ENCODE data around the gene FAM81A.
A peak's percentile ranks its signal among the peaks of the same experiment; 100 is the strongest.

FAM81A gene

DNA sequence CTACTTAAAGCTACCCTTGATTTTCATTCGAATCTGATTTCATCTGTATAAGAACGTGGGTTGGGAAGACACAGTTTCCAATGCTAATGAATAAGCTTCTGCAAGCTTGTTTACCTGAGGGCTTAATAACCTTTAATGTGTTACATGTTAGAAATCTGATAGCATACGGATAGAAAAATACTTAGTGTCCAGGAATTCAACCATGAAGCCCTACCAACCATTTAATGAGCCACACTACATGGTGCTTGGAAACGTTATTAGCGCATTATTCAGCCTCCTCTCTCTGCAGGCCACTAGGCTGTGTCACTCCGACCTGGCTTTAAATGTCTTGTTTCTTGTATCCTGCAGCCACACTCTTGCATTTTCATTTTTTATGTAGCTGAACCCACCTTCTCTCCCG lies 1.6 kb downstream of the FAM81A start:
- no peak overlapping the region for H3K27ac ChIP-seq (ENCODE audit: insufficient read depth in 1 of 2, low read depth in 1 of 2, low read length in 2 of 2, poor library complexity in 1 of 2, severe bottlenecking in 2 of 2)
- H3K4me1 ChIP-seq (ENCODE audit: control extremely low read depth in 1 of 4, control insufficient read depth in 4 of 4, insufficient read depth in 4 of 4, low read length in 3 of 4), result peaks cover 0 to 17% (median 14%) of the 10 kb centered on the region in 4 experiments
- CTCF ChIA-PET, result no interaction called here
- WGBS (ENCODE audit: insufficient coverage), result 97% methylated on average over 6 of the region's 7 CpGs
- H3K27me3 ChIP-seq (replicated peaks in 2 of 5; ENCODE audit: control insufficient read depth in 4 of 5, insufficient read depth in 5 of 5, low read length in 4 of 5), result peaks cover 7 to 53% (median 16%) of the 10 kb centered on the region in 5 experiments
- no peak for DNase-seq
- no peaks in the 10 kb centered on the region for H3K9me3 ChIP-seq (ENCODE audit: control extremely low read depth in 1 of 5, control insufficient read depth in 4 of 5, insufficient read depth in 2 of 5, low read depth in 1 of 5, low read length in 4 of 5)
- POLR2A ChIA-PET, result no interaction called here
- no peaks in the 10 kb centered on the region for H3K36me3 ChIP-seq (ENCODE audit: control insufficient read depth in 4 of 4, insufficient read depth in 4 of 4, low read length in 3 of 4)
- no peak overlapping the region for H3K4me3 ChIP-seq (ENCODE audit: control insufficient read depth in 1 of 7, extremely low read depth in 1 of 7, insufficient read depth in 4 of 7, low read depth in 2 of 7, low read length in 6 of 7)

DNA sequence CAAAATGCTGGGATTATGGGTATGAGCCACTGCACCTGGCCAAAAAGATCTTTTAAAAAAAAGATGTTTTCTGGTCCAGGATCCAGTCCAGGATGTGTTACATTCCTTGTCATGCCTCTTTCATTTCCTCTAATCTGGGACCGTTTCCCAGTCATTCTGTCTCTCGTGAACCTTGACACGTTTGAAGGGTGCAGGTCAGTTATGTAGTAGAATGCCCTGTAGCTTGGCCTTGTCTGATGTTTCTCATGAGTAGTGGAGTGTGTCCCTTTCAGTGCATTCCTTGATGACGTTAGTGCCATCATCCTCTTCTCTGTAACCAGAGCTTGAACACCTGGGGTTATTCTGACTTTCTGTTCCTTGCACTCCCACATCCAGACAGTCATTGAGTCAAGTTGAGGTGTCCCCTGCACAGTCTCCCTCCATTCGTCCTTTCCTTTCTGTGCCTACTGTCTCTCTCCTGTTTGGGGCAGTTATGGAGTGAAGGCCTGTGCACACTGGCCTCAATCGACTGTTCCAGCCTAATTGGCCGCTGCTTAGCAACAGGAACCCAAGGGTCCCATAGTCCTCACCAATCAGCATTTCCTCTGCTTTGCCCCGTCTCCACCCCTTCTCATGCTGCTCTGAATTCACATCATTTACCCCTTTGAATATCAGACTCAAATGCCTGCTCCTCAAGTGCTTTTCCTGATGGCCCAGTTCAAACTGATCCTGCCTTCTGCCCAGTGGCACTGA lies 5.5 kb downstream of the FAM81A start:
- no peaks in the 10 kb centered on the region for H3K36me3 ChIP-seq (ENCODE audit: control insufficient read depth in 4 of 4, insufficient read depth in 4 of 4, low read length in 3 of 4)
- no peak for DNase-seq
- ChIA-PET CTCF (no interaction called here), POLR2A (no interaction called here)
- WGBS (ENCODE audit: insufficient coverage), result 97% methylated on average over 5 of the region's 8 CpGs
- H3K4me3 ChIP-seq (ENCODE audit: control insufficient read depth in 1 of 7, extremely low read depth in 1 of 7, insufficient read depth in 4 of 7, low read depth in 2 of 7, low read length in 6 of 7), result no peak overlapping the region
- no peak overlapping the region for H3K27ac ChIP-seq (ENCODE audit: insufficient read depth in 1 of 2, low read depth in 1 of 2, low read length in 2 of 2, poor library complexity in 1 of 2, severe bottlenecking in 2 of 2)
- peaks cover 0 to 15% (median 12%) of the 10 kb centered on the region in 4 experiments for H3K4me1 ChIP-seq (ENCODE audit: control extremely low read depth in 1 of 4, control insufficient read depth in 4 of 4, insufficient read depth in 4 of 4, low read length in 3 of 4)
- H3K9me3 ChIP-seq (ENCODE audit: control extremely low read depth in 1 of 5, control insufficient read depth in 4 of 5, insufficient read depth in 2 of 5, low read depth in 1 of 5, low read length in 4 of 5), result no peaks in the 10 kb centered on the region
- peaks cover 0 to 20% (median 6%) of the 10 kb centered on the region in 5 experiments for H3K27me3 ChIP-seq (replicated peaks in 2 of 5; ENCODE audit: control insufficient read depth in 4 of 5, insufficient read depth in 5 of 5, low read length in 4 of 5)

DNA sequence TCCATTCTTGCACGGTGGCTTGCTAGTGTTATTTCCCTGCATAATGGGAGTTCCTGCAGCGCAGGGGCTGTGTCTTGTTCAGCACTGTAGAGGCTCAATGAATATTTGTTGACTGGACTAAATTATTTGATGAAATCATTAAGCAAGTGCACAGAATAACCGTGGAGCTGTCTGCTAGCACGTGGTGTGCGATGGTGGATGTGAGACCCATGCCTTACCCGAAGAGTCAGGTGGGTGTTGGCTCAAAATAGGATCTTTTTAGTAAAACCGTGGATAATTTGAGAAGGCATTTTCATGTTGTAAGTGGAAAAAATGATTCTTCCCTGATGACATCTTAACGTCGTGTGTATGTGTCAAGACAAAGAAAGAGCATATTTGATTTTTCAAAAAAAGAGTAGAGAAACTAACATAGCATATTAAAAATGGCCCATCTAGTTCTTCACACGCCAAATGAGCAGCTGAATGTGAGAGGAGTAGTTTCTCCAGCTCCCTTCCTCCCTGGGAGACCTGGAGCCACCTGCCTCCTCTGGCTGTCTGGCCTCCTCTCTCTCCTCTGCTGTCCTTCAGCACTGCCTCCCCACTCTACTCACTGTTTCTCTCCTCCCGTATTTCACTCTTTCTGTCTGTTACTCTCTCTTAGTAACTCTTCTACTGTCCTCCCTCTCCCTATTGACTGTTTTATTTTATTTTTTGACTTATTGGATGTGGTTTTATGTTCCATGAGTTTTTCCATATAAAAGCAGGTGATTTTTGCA lies 6.3 kb downstream of the FAM81A start:
- ChIA-PET POLR2A (no interaction called here), CTCF (no interaction called here)
- no peak overlapping the region for H3K27ac ChIP-seq (ENCODE audit: insufficient read depth in 1 of 2, low read depth in 1 of 2, low read length in 2 of 2, poor library complexity in 1 of 2, severe bottlenecking in 2 of 2)
- peaks cover 0 to 12% (median 8%) of the 10 kb centered on the region in 4 experiments for H3K4me1 ChIP-seq (ENCODE audit: control extremely low read depth in 1 of 4, control insufficient read depth in 4 of 4, insufficient read depth in 4 of 4, low read length in 3 of 4)
- no peak for DNase-seq
- no peak overlapping the region for H3K4me3 ChIP-seq (ENCODE audit: control insufficient read depth in 1 of 7, extremely low read depth in 1 of 7, insufficient read depth in 4 of 7, low read depth in 2 of 7, low read length in 6 of 7)
- H3K27me3 ChIP-seq (replicated peaks in 2 of 5; ENCODE audit: control insufficient read depth in 4 of 5, insufficient read depth in 5 of 5, low read length in 4 of 5), result peaks cover 0 to 13% (median 5%) of the 10 kb centered on the region in 5 experiments
- no peaks in the 10 kb centered on the region for H3K9me3 ChIP-seq (ENCODE audit: control extremely low read depth in 1 of 5, control insufficient read depth in 4 of 5, insufficient read depth in 2 of 5, low read depth in 1 of 5, low read length in 4 of 5)
- WGBS (ENCODE audit: insufficient coverage), result 94% methylated on average over 9 of the region's 11 CpGs
- H3K36me3 ChIP-seq (ENCODE audit: control insufficient read depth in 4 of 4, insufficient read depth in 4 of 4, low read length in 3 of 4), result no peaks in the 10 kb centered on the region

DNA sequence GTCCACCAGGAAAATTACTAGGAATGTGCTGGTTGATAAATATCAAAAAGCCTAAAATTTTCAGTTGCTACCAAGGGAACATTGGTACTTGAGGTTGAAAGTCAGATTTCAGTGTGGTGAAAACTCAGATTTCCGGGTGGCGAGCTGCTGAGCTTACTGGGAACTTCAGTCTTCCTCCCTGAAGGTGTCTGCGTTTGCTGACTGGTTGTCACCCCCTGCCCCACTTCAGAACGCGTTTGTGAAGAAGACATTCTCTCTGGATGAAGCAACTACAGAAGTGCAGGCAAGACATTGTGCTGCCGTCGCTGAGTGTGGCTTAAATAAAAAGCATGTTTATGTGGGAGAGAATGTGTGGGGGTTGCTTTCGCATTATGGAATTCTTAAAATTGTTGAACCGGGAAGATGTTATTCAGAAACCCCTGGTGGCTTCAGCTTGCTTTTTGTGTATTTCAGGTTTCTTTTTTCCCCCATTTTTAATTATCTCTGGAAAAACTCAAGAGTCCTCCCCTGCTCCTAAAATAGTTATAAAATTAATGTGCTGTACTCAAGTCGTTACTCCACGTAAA lies 7.1 kb downstream of the FAM81A start:
- WGBS (ENCODE audit: insufficient coverage), result 93% methylated on average over 8 of the region's 11 CpGs
- no peak for DNase-seq
- Histone ChIP-seq H3K27ac (ENCODE audit: insufficient read depth in 1 of 2, low read depth in 1 of 2, low read length in 2 of 2, poor library complexity in 1 of 2, severe bottlenecking in 2 of 2) (no peak overlapping the region), H3K36me3 (ENCODE audit: control insufficient read depth in 4 of 4, insufficient read depth in 4 of 4, low read length in 3 of 4) (no peaks in the 10 kb centered on the region), H3K9me3 (ENCODE audit: control extremely low read depth in 1 of 5, control insufficient read depth in 4 of 5, insufficient read depth in 2 of 5, low read depth in 1 of 5, low read length in 4 of 5) (no peaks in the 10 kb centered on the region), H3K4me3 (ENCODE audit: control insufficient read depth in 1 of 7, extremely low read depth in 1 of 7, insufficient read depth in 4 of 7, low read depth in 2 of 7, low read length in 6 of 7) (no peak overlapping the region), H3K27me3 (replicated peaks in 2 of 5; ENCODE audit: control insufficient read depth in 4 of 5, insufficient read depth in 5 of 5, low read length in 4 of 5) (peaks cover 0 to 5% (median 0%) of the 10 kb centered on the region in 5 experiments), H3K4me1 (ENCODE audit: control extremely low read depth in 1 of 4, control insufficient read depth in 4 of 4, insufficient read depth in 4 of 4, low read length in 3 of 4) (peaks cover 0 to 12% (median 8%) of the 10 kb centered on the region in 4 experiments)
- ChIA-PET POLR2A (no interaction called here), CTCF (interaction anchor here (0.6 kb wide), 1 partner anchor 465 kb away, joined by 3 read pairs; no protein-coding TSS in a partner anchor)

DNA sequence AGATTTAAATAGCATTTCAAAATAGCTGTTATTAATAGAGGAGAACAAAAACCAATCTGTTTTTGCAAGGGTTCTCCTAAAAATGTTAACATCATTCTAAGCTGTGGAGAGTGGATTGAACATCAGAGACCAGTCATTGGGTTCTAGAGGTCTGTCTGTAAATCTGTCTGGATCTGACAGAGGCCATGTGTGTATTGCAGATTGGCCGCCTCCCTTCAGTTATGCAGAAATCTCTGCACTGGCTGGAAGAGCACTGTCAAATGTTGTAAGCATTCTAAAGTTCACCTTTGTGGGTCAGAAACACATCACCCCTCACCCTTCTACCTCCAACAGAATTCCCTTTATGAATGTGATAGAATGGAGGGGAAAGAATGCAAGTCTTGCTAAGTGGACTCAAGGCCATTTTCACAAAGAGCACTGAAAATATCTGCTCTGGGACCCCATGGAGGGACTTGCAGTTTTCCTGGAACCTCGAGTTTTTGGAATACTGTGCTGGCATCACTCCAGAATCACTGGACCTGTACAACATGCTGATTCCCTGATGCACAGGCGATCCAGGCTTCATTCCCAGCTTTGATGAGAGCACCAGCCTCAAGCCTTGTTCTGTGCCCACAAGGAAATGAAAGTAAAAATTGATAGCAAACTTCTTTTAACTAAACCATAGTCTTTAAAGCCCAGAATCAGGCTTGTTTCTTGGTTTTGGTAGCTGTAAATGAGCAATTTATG lies 8.4 kb downstream of the FAM81A start:
- Histone ChIP-seq H3K36me3 (ENCODE audit: control insufficient read depth in 4 of 4, insufficient read depth in 4 of 4, low read length in 3 of 4) (no peaks in the 10 kb centered on the region), H3K27ac (ENCODE audit: insufficient read depth in 1 of 2, low read depth in 1 of 2, low read length in 2 of 2, poor library complexity in 1 of 2, severe bottlenecking in 2 of 2) (no peak overlapping the region), H3K9me3 (ENCODE audit: control extremely low read depth in 1 of 5, control insufficient read depth in 4 of 5, insufficient read depth in 2 of 5, low read depth in 1 of 5, low read length in 4 of 5) (no peaks in the 10 kb centered on the region), H3K4me1 (ENCODE audit: control extremely low read depth in 1 of 4, control insufficient read depth in 4 of 4, insufficient read depth in 4 of 4, low read length in 3 of 4) (peaks cover 0 to 12% (median 8%) of the 10 kb centered on the region in 4 experiments), H3K27me3 (replicated peaks in 2 of 5; ENCODE audit: control insufficient read depth in 4 of 5, insufficient read depth in 5 of 5, low read length in 4 of 5) (no peaks in the 10 kb centered on the region), H3K4me3 (ENCODE audit: control insufficient read depth in 1 of 7, extremely low read depth in 1 of 7, insufficient read depth in 4 of 7, low read depth in 2 of 7, low read length in 6 of 7) (no peak overlapping the region)
- 74% methylated on average over 2 of the region's 3 CpGs for WGBS (ENCODE audit: insufficient coverage)
- ChIA-PET POLR2A (no interaction called here), CTCF (interaction anchor here (0.7 to 1.3 kb wide), 2 partner anchors 12 to 447 kb away, joined by 3 read pairs; no protein-coding TSS in a partner anchor)
- no peak for DNase-seq

DNA sequence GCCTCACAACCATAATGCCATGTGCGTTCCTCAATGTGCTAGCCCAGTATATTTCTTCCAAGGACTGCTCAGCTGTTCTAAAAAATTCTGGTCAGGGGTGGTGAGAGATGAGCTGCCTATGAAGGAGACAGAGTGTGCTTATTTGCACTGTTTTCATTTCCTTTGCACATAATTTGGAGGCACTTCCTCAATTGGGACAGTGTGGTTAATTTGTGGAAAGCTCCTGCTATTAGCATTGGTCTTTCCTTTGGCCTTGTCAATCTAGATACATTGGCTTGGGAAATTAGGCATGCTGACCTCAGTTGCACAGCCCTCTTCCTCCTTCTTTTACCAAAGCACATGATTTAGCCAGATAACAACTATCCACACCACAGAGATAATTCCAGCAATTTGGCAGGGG lies 9.4 kb downstream of the FAM81A start:
- H3K27ac ChIP-seq (ENCODE audit: insufficient read depth in 1 of 2, low read depth in 1 of 2, low read length in 2 of 2, poor library complexity in 1 of 2, severe bottlenecking in 2 of 2), result no peak overlapping the region
- H3K27me3 ChIP-seq (replicated peaks in 2 of 5; ENCODE audit: control insufficient read depth in 4 of 5, insufficient read depth in 5 of 5, low read length in 4 of 5), result no peaks in the 10 kb centered on the region
- no peaks in the 10 kb centered on the region for H3K9me3 ChIP-seq (ENCODE audit: control extremely low read depth in 1 of 5, control insufficient read depth in 4 of 5, insufficient read depth in 2 of 5, low read depth in 1 of 5, low read length in 4 of 5)
- DNase-seq, result peak in 2 of 3 donors; percentile 6 to 15
- CTCF ChIA-PET, result interaction anchor here (1.3 kb wide), 1 partner anchor 11 kb away, joined by 3 read pairs; no protein-coding TSS in a partner anchor
- POLR2A ChIA-PET, result no interaction called here
- peaks cover 0 to 12% (median 8%) of the 10 kb centered on the region in 4 experiments for H3K4me1 ChIP-seq (ENCODE audit: control extremely low read depth in 1 of 4, control insufficient read depth in 4 of 4, insufficient read depth in 4 of 4, low read length in 3 of 4)
- no peaks in the 10 kb centered on the region for H3K36me3 ChIP-seq (ENCODE audit: control insufficient read depth in 4 of 4, insufficient read depth in 4 of 4, low read length in 3 of 4)
- WGBS (ENCODE audit: insufficient coverage), result 100% methylated on average over 1 of the region's 1 CpG
- H3K4me3 ChIP-seq (ENCODE audit: control insufficient read depth in 1 of 7, extremely low read depth in 1 of 7, insufficient read depth in 4 of 7, low read depth in 2 of 7, low read length in 6 of 7), result no peak overlapping the region
